ENCODE measurements around the gene UNC80.

- TF ChIP-seq CTCF (IDR thresholded peaks at IDR 0.05) = no peak
- no peak for TF ChIP-seq POLR2A (IDR thresholded peaks at IDR 0.05)
Observed at GRCh38 chr2:209864716-209865295, 93.2 kb downstream of the UNC80 start.

All from lower leg skin (tissue), 3 donors.